Ascending aorta (tissue), 2 donors: ENCODE measurements around the gene ABHD16A. TPM values are rescaled to one million over a fixed set of nuclear protein-coding genes. Genes with fewer than 3 reads are reported as not detected.

ENCODE experiments used
- DNase-seq, 2 donors: peaks; one replicate each; pipeline ENCODE4 v3.0.0-alpha.2; 2019; ENCODE audit warnings: low spot score in 2 of 2
- H3K27ac ChIP-seq, 2 donors: fragments of 200-600 bp; sonication (generic); one replicate each; pipeline ENCODE4 v1.5.1; 2016 to 2017; ENCODE audit warnings: mild to moderate bottlenecking in 1 of 2
- H3K27me3 ChIP-seq: fragments of 200-600 bp; sonication (generic); one replicate; pipeline ENCODE4 v1.5.1; 2017
- H3K36me3 ChIP-seq, 2 donors: fragments of 200-600 bp; sonication (generic); one replicate each; pipeline ENCODE4 v1.5.1; 2016
- H3K4me1 ChIP-seq, 2 donors: fragments of 200-600 bp; sonication (generic); one replicate each; pipeline ENCODE4 v1.5.1; 2016 to 2017; ENCODE audit warnings: mild to moderate bottlenecking in 1 of 2
- H3K4me3 ChIP-seq, 2 donors: fragments of 200-600 bp; sonication (generic); one replicate each; pipeline ENCODE4 v1.5.1; 2016 to 2017; ENCODE audit warnings: mild to moderate bottlenecking in 1 of 2
- H3K9me3 ChIP-seq, 2 donors: fragments of 200-600 bp; sonication (generic); one replicate each; pipeline ENCODE4 v1.5.1; 2016
- CTCF ChIP-seq, 3 experiments: fragments of 200-600 bp in 2 of 3; fragments of 450-650 bp in 1 of 3; sonication (generic) in 2 of 3; IDR thresholded peaks; one replicate each; pipeline ENCODE4 v1.5.1; 2016 to 2019; ENCODE audit warnings: antibody characterized with exemption in 3 of 3, mild to moderate bottlenecking in 1 of 3, moderate library complexity in 1 of 3
- intact Hi-C: fragments of 100-400 bp; cut with DNase I; formaldehyde crosslinking; loops from one replicate; pipeline ENCODE4 v1.15.1; 2023
- total RNA-seq: library from RNA; depleted of rRNA; stranded (reverse); fragments of >200 nt; gene quantifications from one replicate; pipeline ENCODE4 v1.1.0, GENCODE V29; 2016

ABHD16A gene
- total RNA-seq, 1 donor from 2014 or later, result 28.0 TPM

GRCh38 chr6:31715022-31715958, 12.2 kb upstream of the ABHD16A start, which contains the start of gene LY6G6D:
Gene LY6G6D, plus strand, starts transcription at chr6:31715348. Its CDS starts 8 bp downstream, at chr6:31715356.
- Histone ChIP-seq H3K36me3 (no peaks in the 10 kb centered on the region), H3K27ac (no peak within 1 kb of the TSS), H3K27me3 (no peaks in the 10 kb centered on the region), H3K4me3 (no peak within 1 kb of the TSS), H3K9me3 (no peaks in the 10 kb centered on the region), H3K4me1 (no peaks in the 10 kb centered on the region)
- DNase-seq, result no peak
- TF ChIP-seq CTCF (IDR thresholded peaks at IDR 0.05), result no peak
- intact Hi-C loops, result no loop called here

GRCh38 chr6:31713991-31714684, 11.0 kb upstream of the ABHD16A start:
- Histone ChIP-seq H3K9me3 (no peaks in the 10 kb centered on the region), H3K27ac (no peak overlapping the region), H3K27me3 (no peaks in the 10 kb centered on the region), H3K4me1 (no peaks in the 10 kb centered on the region), H3K4me3 (no peak overlapping the region), H3K36me3 (no peaks in the 10 kb centered on the region)
- intact Hi-C loops, result no loop called here
- TF ChIP-seq CTCF (IDR thresholded peaks at IDR 0.05), result no peak
- DNase-seq, result no peak

- no peaks in the 10 kb centered on the region for H3K9me3 ChIP-seq
- no peak overlapping the region for H3K27ac ChIP-seq
- H3K36me3 ChIP-seq, result no peaks in the 10 kb centered on the region
- H3K27me3 ChIP-seq, result no peaks in the 10 kb centered on the region
- no peak for TF ChIP-seq CTCF (IDR thresholded peaks at IDR 0.05)
- no peak overlapping the region for H3K4me3 ChIP-seq
- intact Hi-C loops, result no loop called here
- no peaks in the 10 kb centered on the region for H3K4me1 ChIP-seq
- DNase-seq, result no peak
Measured at GRCh38 chr6:31713465-31713864, 10.3 kb upstream of the ABHD16A start.

- Histone ChIP-seq H3K27ac (no peak overlapping the region), H3K27me3 (no peaks in the 10 kb centered on the region), H3K36me3 (no peaks in the 10 kb centered on the region), H3K9me3 (no peaks in the 10 kb centered on the region), H3K4me3 (no peak overlapping the region), H3K4me1 (no peaks in the 10 kb centered on the region)
- TF ChIP-seq CTCF (IDR thresholded peaks at IDR 0.05), result peak in 1 of 3 experiments; percentile 20
- intact Hi-C loops, result no loop called here
- DNase-seq, result no peak
Measured at GRCh38 chr6:31712296-31712695, 9.2 kb upstream of the ABHD16A start.

- Histone ChIP-seq H3K4me1 (no peaks in the 10 kb centered on the region), H3K27me3 (no peaks in the 10 kb centered on the region), H3K4me3 (no peak overlapping the region), H3K36me3 (no peaks in the 10 kb centered on the region), H3K9me3 (no peaks in the 10 kb centered on the region), H3K27ac (no peak overlapping the region)
- intact Hi-C loops, result no loop called here
- no peak for TF ChIP-seq CTCF (IDR thresholded peaks at IDR 0.05)
- no peak for DNase-seq
Measured at GRCh38 chr6:31711233-31711632, 8.1 kb upstream of the ABHD16A start.
